NCI-H526 (cell line): ENCODE data around the gene FADD.

Source experiments
- DNase-seq, 2 experiments: peaks; one replicate each; lab custom pipeline; 2025; lab: John Stamatoyannopoulos, UW

Gene FADD

GRCh38 chr11:70202920-70203750 lies at the start of gene FADD:
Gene FADD, plus strand, starts transcription at chr11:70203296. Its CDS starts 164 bp downstream, at chr11:70203460.
- peak; percentile 88 to 98 for DNase-seq

GRCh38 chr11:70155386-70155785 lies 47.7 kb upstream of the FADD start:
- peak in 1 of 2 experiments; percentile 27 for DNase-seq

GRCh38 chr11:70156291-70157037 lies 46.6 kb upstream of the FADD start:
- DNase-seq: no peak

- peak in 1 of 2 experiments; percentile 45 for DNase-seq
Measured at GRCh38 chr11:70158201-70158600, 44.9 kb upstream of the FADD start.

- no peak for DNase-seq
Measured at GRCh38 chr11:70158757-70159389, 44.2 kb upstream of the FADD start.

- no peak for DNase-seq
Measured at GRCh38 chr11:70159627-70160570, 43.2 kb upstream of the FADD start.

- DNase-seq: no peak
Measured at GRCh38 chr11:70161043-70161625, 42.0 kb upstream of the FADD start.

- DNase-seq: no peak
Measured at GRCh38 chr11:70164705-70165104, 38.4 kb upstream of the FADD start.

GRCh38 chr11:70167120-70167519 lies 36.0 kb upstream of the FADD start:
- no peak for DNase-seq

GRCh38 chr11:70167723-70168404 lies 35.2 kb upstream of the FADD start:
- DNase-seq: no peak

GRCh38 chr11:70168405-70168754 lies 34.7 kb upstream of the FADD start:
- no peak for DNase-seq

- no peak for DNase-seq
Measured at GRCh38 chr11:70169127-70169526, 34.0 kb upstream of the FADD start.

- DNase-seq: no peak
Measured at GRCh38 chr11:70169632-70170031, 33.5 kb upstream of the FADD start.

- no peak for DNase-seq
Measured at GRCh38 chr11:70170596-70171210, 32.4 kb upstream of the FADD start.

GRCh38 chr11:70173018-70173417 lies 30.1 kb upstream of the FADD start:
- no peak for DNase-seq

- peak in 1 of 2 experiments; percentile 46 for DNase-seq
Measured at GRCh38 chr11:70174547-70175235, 28.4 kb upstream of the FADD start.

GRCh38 chr11:70175236-70175698 lies 27.8 kb upstream of the FADD start:
- no peak for DNase-seq

GRCh38 chr11:70176940-70177689 lies 26.0 kb upstream of the FADD start:
- no peak for DNase-seq

GRCh38 chr11:70180906-70181305 lies 22.2 kb upstream of the FADD start:
- DNase-seq: no peak
